ENCODE data around the gene VTI1B.

Gene VTI1B

DNA sequence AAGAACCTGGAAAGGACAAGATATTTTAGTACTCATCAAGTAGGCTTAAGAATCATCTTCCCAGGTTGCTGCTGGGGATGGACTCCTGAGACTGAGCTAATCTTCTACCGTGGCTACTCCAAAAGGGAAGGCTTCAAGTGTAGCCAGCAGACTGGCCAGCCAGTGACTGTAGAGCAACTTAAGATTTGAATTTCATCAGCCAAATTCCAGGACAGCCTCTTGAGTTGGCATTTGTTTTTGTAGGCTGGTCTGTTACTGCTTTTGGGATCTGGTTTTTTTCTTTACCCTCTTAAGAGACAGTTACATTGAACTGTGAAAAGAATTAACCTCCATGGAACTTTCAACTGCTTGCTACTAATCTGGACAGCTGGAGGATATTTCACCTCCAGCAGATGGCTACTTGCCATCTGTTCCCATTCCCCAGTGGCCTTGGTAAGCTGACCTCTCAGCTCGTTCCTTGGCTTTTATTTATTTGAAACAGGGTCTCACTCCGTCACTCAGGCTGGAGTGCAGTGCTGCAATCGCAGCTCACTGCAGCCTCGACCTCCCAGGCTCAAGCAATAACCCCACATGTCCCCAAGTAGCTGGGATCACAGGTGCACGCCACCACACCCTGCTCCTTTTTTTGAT is 20.7 kb downstream of the VTI1B start:
- no peak for TF ChIP-seq BHLHE40 (IDR thresholded peaks at IDR 0.05; ENCODE audit: borderline replicate concordance)
- no peak for TF ChIP-seq CTBP1 (IDR thresholded peaks at IDR 0.05; ENCODE audit: borderline replicate concordance)
- no peak for TF ChIP-seq FOXA1 (IDR thresholded peaks at IDR 0.05)
- no peak for TF ChIP-seq LEF1 (IDR thresholded peaks at IDR 0.05; ENCODE audit: borderline replicate concordance)
- no peak for TF ChIP-seq L3MBTL2 (conservative IDR thresholded peaks at IDR 0.05)
- no peak for TF ChIP-seq HDGF (IDR thresholded peaks at IDR 0.05; ENCODE audit: borderline replicate concordance)
- no peak for TF ChIP-seq SUZ12 (IDR thresholded peaks at IDR 0.05)
- TF ChIP-seq FOXK2 (IDR thresholded peaks at IDR 0.05), result no peak
- TF ChIP-seq, protein P1, sequence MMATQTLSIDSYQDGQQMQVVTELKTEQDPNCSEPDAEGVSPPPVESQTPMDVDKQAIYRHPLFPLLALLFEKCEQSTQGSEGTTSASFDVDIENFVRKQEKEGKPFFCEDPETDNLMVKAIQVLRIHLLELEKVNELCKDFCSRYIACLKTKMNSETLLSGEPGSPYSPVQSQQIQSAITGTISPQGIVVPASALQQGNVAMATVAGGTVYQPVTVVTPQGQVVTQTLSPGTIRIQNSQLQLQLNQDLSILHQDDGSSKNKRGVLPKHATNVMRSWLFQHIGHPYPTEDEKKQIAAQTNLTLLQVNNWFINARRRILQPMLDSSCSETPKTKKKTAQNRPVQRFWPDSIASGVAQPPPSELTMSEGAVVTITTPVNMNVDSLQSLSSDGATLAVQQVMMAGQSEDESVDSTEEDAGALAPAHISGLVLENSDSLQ (IDR thresholded peaks at IDR 0.05), result no peak
- no peak for TF ChIP-seq ZNF384 (IDR thresholded peaks at IDR 0.05)
- no peak for TF ChIP-seq ELF4 (IDR thresholded peaks at IDR 0.05)
- no peak for TF ChIP-seq TARDBP (IDR thresholded peaks at IDR 0.05)
- TF ChIP-seq FOXM1 (IDR thresholded peaks at IDR 0.05; ENCODE audit: borderline replicate concordance), result no peak
- no peak for TF ChIP-seq NFRKB (IDR thresholded peaks at IDR 0.05)
- no peak for TF ChIP-seq SP1 (IDR thresholded peaks at IDR 0.05)
- ChIA-PET POLR2A (interaction anchor here (1.5 kb wide), 1 partner anchor 34 kb away, joined by 6 read pairs; the partner anchor contains the start of gene ARG2), CTCF (interaction anchor here (0.8 to 2.3 kb wide), 4 partner anchors 12 to 70 kb away, joined by 3 to 6 read pairs (median 4); no protein-coding TSS in a partner anchor)
- no peak for DNase-seq (ENCODE audit: extremely low spot score)

DNA sequence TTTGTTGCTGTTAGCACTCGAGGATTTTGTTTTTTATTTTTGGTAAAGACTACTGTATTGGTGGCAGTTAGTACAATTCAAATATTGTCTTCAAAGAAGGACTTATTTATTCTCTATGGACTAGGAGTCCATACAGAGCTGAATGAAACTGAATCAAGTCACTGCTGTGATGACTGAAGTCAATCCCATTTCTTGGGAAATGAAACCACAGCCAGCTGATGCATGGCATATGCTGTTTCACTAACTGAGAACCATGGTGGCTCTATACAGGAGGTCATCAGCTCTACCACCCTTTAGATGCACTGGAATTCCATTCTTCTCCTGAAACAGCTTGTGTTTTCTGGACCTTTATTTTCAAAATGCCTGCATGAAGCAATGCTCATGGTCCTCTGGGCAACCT is 22.2 kb downstream of the VTI1B start:
- TF ChIP-seq TARDBP (IDR thresholded peaks at IDR 0.05) (no peak), CTBP1 (IDR thresholded peaks at IDR 0.05; ENCODE audit: borderline replicate concordance) (no peak), ZNF384 (IDR thresholded peaks at IDR 0.05) (no peak), SP1 (IDR thresholded peaks at IDR 0.05) (no peak), HDGF (IDR thresholded peaks at IDR 0.05; ENCODE audit: borderline replicate concordance) (no peak), SUZ12 (IDR thresholded peaks at IDR 0.05) (no peak), FOXK2 (IDR thresholded peaks at IDR 0.05) (no peak), FOXM1 (IDR thresholded peaks at IDR 0.05; ENCODE audit: borderline replicate concordance) (no peak), FOXA1 (IDR thresholded peaks at IDR 0.05) (no peak), LEF1 (IDR thresholded peaks at IDR 0.05; ENCODE audit: borderline replicate concordance) (no peak), BHLHE40 (IDR thresholded peaks at IDR 0.05; ENCODE audit: borderline replicate concordance) (no peak), ARNT (IDR thresholded peaks at IDR 0.05) (no peak), ELF4 (IDR thresholded peaks at IDR 0.05) (no peak)
- TF ChIP-seq, protein P1 (IDR thresholded peaks at IDR 0.05), result no peak
- CTCF ChIA-PET, result no interaction called here
- POLR2A ChIA-PET, result interaction anchor here (1.1 to 1.4 kb wide), 2 partner anchors 9 to 43 kb away, joined by 3 to 5 read pairs; partner anchors contain the start of gene RDH11
- no peak for DNase-seq (ENCODE audit: extremely low spot score)

DNA sequence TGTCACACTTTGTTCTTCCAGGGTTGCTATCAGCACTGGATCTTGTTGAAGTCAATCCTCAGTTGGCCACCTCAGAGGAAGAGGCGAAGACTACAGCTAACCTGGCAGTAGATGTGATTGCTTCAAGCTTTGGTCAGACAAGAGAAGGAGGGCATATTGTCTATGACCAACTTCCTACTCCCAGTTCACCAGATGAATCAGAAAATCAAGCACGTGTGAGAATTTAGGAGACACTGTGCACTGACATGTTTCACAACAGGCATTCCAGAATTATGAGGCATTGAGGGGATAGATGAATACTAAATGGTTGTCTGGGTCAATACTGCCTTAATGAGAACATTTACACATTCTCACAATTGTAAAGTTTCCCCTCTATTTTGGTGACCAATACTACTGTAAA is 23.7 kb downstream of the VTI1B start:
- POLR2A ChIA-PET, result no interaction called here
- no peak for DNase-seq (ENCODE audit: extremely low spot score)
- no peak for TF ChIP-seq HDGF (IDR thresholded peaks at IDR 0.05; ENCODE audit: borderline replicate concordance)
- CTCF ChIA-PET, result no interaction called here

DNA sequence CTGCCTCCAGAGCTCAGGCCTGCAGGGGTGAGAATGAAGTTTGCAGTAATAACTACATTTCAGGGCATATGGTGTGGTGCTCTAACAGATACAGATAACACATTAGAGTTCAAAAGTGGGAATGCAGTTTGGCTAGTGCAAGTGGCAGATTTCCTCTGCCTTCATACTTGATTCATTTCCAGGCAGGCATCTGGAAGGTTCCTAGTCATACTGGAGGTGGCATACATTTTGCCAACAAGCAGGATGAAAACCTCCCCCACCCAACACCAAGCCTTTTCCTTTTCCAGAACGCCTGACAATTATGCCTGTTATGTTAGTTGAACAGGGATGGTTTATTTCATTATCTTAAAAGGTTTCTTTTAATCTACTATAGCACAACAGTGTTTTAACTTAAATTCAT is 24.3 kb downstream of the VTI1B start:
- ChIA-PET CTCF (no interaction called here), POLR2A (no interaction called here)
- TF ChIP-seq SUZ12 (IDR thresholded peaks at IDR 0.05), result no peak
- TF ChIP-seq FOXM1 (IDR thresholded peaks at IDR 0.05; ENCODE audit: borderline replicate concordance), result no peak
- TF ChIP-seq NFRKB (IDR thresholded peaks at IDR 0.05), result no peak
- TF ChIP-seq SP1 (IDR thresholded peaks at IDR 0.05), result no peak
- TF ChIP-seq TARDBP (IDR thresholded peaks at IDR 0.05), result no peak
- TF ChIP-seq, protein P1 (IDR thresholded peaks at IDR 0.05), result no peak
- TF ChIP-seq L3MBTL2 (conservative IDR thresholded peaks at IDR 0.05), result no peak
- no peak for DNase-seq (ENCODE audit: extremely low spot score)

DNA sequence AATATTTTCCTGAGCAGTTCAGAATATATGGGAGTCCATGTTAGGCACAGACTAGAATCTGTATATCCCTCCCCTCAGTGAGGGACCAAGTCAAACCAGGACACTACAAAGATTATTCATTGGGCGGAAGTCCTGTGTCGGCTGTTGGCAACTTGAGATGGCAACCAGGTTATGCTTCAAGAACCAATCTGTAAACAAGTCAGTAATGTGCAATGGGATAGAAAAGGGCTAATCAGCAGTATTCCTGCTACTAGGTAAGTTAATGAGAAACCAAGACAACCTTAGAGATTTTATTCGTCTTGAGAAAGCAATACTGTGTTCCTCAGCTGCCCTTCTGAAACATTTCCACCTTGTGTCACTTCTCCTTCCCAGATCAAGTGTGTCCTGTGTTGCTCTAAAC is 28.3 kb downstream of the VTI1B start:
- CTCF ChIA-PET, result no interaction called here

DNA sequence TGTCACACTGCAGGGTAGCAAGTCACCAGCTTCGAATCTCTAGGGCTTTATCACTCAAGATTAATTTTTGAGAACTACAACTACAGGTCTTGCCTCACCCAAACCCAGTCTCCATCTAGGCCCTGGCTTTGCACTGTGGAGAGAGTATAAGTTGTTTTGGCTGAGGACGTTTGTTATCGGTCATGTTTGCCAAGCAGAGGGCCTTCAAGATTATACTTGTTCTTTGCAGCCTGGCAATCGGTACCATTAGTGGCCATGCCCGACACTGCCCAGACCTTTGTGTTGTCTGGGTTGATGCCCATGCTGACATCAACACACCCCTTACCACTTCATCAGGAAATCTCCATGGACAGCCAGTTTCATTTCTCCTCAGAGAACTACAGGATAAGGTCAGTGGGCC is 29.0 kb downstream of the VTI1B start:
- ChIA-PET POLR2A (no interaction called here), CTCF (no interaction called here)
- TF ChIP-seq SP1 (IDR thresholded peaks at IDR 0.05), result no peak
- TF ChIP-seq SUZ12 (IDR thresholded peaks at IDR 0.05), result no peak
- TF ChIP-seq ZNF384 (IDR thresholded peaks at IDR 0.05), result no peak
- DNase-seq (ENCODE audit: extremely low spot score), result no peak

More for the DNA sequence above, 28.3 kb downstream of the VTI1B start:
- TF ChIP-seq TARDBP (IDR thresholded peaks at IDR 0.05) (no peak), LEF1 (IDR thresholded peaks at IDR 0.05; ENCODE audit: borderline replicate concordance) (no peak), SP1 (IDR thresholded peaks at IDR 0.05) (no peak), BHLHE40 (IDR thresholded peaks at IDR 0.05; ENCODE audit: borderline replicate concordance) (no peak), ARNT (IDR thresholded peaks at IDR 0.05) (no peak), ELF4 (IDR thresholded peaks at IDR 0.05) (no peak), SUZ12 (IDR thresholded peaks at IDR 0.05) (no peak), HDGF (IDR thresholded peaks at IDR 0.05; ENCODE audit: borderline replicate concordance) (no peak), FOXA1 (IDR thresholded peaks at IDR 0.05) (no peak)
- no peak for DNase-seq (ENCODE audit: extremely low spot score)
- POLR2A ChIA-PET, result no interaction called here

DNA sequence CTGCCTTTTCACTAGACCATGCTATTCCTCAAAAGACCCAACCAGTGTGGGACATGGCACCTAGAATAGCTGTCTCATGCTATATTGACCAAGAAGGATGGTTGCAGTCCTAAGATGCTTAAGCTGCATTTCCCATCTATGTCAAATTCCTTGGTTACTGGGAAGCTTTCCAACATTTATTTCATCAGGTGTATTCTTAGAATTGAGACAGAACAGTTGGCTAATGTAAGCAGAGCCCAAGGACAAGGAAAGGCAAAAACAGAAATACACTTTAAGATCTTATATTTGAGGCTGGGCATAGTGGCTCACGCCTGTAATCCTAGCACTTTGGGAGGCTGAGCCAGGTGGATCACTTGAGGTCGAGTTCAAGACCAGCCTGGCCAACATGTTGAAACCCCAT is 30.0 kb downstream of the VTI1B start:
- CTCF ChIA-PET, result interaction anchor here (0.7 to 1.2 kb wide), 2 partner anchors 60 to 222 kb away, joined by 4 to 7 read pairs; no protein-coding TSS in a partner anchor
- no peak for DNase-seq (ENCODE audit: extremely low spot score)
- POLR2A ChIA-PET, result interaction anchor here (0.9 to 1.6 kb wide), 3 partner anchors 8 to 45 kb away, joined by 3 to 5 read pairs (median 3); partner anchors contain the start of gene PIGH
- TF ChIP-seq, protein P1 (IDR thresholded peaks at IDR 0.05), result no peak
- TF ChIP-seq SUZ12 (IDR thresholded peaks at IDR 0.05) (no peak), FOXA1 (IDR thresholded peaks at IDR 0.05) (no peak), SP1 (IDR thresholded peaks at IDR 0.05) (no peak), LEF1 (IDR thresholded peaks at IDR 0.05; ENCODE audit: borderline replicate concordance) (no peak), CTBP1 (IDR thresholded peaks at IDR 0.05; ENCODE audit: borderline replicate concordance) (no peak), FOXM1 (IDR thresholded peaks at IDR 0.05; ENCODE audit: borderline replicate concordance) (no peak), FOXK2 (IDR thresholded peaks at IDR 0.05) (no peak), NFRKB (IDR thresholded peaks at IDR 0.05) (no peak), L3MBTL2 (conservative IDR thresholded peaks at IDR 0.05) (no peak), ZNF384 (IDR thresholded peaks at IDR 0.05) (no peak), ARNT (IDR thresholded peaks at IDR 0.05) (no peak), BHLHE40 (IDR thresholded peaks at IDR 0.05; ENCODE audit: borderline replicate concordance) (no peak)

Measured in HEK293T (cell line).